ENCODE results near the gene LPGAT1. TPM values are rescaled to one million over a fixed set of nuclear protein-coding genes. Genes with fewer than 3 reads are reported as not detected.

The LPGAT1 gene
- total RNA-seq, 4 donors from 2014 or later, result 10.8 to 32.0 (median 24.8) TPM

DNA sequence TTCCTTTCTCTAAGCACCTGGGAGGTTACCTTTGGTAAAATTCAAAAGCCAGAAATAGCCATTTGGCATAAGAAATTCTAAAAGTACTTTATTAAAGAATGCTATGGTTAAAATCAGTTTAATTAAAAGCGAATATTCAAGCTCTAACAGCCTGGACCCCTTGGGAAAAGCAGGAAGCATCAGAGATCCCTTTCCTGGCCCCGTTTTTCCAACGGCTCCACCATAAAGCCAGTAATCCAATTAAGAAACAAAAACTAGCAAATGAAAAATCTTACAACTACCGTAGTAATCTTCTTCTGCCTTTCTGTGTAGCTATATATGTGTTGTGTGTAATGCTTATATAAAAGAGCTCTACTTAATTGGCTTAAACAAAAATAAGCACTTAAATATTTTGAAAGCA lies 121.6 kb downstream of the LPGAT1 start:
- 75 to 87% methylated on average over 4 of the region's 4 CpGs for WGBS, 2 donors
- no peak for DNase-seq
- no peaks in the 10 kb centered on the region for H3K9me3 ChIP-seq
- no peak overlapping the region for H3K4me3 ChIP-seq
- no peak overlapping the region for H3K27ac ChIP-seq
- TF ChIP-seq, protein P1, sequence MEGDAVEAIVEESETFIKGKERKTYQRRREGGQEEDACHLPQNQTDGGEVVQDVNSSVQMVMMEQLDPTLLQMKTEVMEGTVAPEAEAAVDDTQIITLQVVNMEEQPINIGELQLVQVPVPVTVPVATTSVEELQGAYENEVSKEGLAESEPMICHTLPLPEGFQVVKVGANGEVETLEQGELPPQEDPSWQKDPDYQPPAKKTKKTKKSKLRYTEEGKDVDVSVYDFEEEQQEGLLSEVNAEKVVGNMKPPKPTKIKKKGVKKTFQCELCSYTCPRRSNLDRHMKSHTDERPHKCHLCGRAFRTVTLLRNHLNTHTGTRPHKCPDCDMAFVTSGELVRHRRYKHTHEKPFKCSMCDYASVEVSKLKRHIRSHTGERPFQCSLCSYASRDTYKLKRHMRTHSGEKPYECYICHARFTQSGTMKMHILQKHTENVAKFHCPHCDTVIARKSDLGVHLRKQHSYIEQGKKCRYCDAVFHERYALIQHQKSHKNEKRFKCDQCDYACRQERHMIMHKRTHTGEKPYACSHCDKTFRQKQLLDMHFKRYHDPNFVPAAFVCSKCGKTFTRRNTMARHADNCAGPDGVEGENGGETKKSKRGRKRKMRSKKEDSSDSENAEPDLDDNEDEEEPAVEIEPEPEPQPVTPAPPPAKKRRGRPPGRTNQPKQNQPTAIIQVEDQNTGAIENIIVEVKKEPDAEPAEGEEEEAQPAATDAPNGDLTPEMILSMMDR (IDR thresholded peaks at IDR 0.05), result no peak
- TF ChIP-seq POLR2A (IDR thresholded peaks at IDR 0.05), result no peak
- H3K36me3 ChIP-seq, result no peaks in the 10 kb centered on the region
- intact Hi-C loops (cut with DNase I), result no loop called here
- peaks cover 0 to 31% (median 4%) of the 10 kb centered on the region in 3 donors for H3K4me1 ChIP-seq
- no peaks in the 10 kb centered on the region for H3K27me3 ChIP-seq

DNA sequence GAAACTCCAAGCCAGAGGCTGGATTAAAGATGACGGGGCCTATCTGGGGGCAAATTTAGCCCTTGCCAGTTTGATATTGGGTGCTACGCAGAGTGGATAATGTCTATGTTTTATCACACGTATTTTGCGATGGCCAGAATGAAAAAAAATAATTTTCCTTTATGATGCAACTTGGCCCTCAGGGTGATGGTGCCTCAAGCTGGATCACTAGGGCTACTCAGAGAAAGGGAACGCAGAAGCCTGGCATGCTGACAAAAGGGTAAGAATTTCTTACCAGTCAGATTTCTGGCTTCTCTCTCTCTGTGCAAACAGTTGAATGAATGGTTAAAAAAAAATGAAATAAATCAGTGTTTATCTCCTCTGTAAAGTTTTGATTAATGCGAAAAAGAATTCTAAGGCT lies 122.6 kb downstream of the LPGAT1 start:
- Histone ChIP-seq H3K9me3 (no peaks in the 10 kb centered on the region), H3K4me3 (no peak overlapping the region), H3K27me3 (no peaks in the 10 kb centered on the region), H3K4me1 (peaks cover 0 to 31% (median 4%) of the 10 kb centered on the region in 3 donors), H3K27ac (no peak overlapping the region), H3K36me3 (no peaks in the 10 kb centered on the region)
- DNase-seq, result no peak
- WGBS, 2 donors, result 77 to 88% methylated on average over 6 of the region's 6 CpGs
- intact Hi-C loops (cut with DNase I), result no loop called here
- TF ChIP-seq, protein P1 (IDR thresholded peaks at IDR 0.05), result no peak
- no peak for TF ChIP-seq POLR2A (IDR thresholded peaks at IDR 0.05)

DNA sequence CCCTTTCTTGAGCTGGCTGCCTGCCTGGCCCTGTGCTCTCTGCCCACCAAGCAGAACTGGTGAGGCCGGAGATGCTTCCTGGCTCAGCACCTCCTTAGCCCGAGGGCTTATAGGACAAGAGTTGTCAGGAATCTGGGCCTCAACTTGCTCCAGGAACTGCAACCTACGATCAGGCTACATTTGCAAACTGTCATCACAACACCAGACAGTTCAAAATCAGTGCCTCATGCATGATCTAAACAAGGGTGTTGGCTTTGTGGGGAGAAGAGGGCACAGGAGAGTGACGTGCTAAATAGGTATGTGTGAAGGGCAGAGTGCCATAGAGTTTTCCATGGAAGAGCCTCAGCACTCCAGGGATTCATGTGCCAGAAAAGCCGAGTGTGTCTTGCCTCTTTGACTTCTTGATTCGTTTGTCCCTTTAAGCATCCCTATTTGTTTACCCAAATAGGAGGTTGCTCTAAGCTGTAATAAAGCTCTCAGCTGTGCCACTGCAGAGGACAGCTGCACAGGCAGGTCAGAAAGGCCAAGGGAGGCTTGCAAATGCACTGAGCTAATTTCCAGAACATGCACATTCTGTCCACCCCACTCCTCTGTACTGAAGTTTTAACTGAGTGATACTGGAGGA lies 125.0 kb downstream of the LPGAT1 start:
- H3K27ac ChIP-seq, result peak overlapping the region in 3 of 4 donors; percentile 30 to 36 (median 31)

DNA sequence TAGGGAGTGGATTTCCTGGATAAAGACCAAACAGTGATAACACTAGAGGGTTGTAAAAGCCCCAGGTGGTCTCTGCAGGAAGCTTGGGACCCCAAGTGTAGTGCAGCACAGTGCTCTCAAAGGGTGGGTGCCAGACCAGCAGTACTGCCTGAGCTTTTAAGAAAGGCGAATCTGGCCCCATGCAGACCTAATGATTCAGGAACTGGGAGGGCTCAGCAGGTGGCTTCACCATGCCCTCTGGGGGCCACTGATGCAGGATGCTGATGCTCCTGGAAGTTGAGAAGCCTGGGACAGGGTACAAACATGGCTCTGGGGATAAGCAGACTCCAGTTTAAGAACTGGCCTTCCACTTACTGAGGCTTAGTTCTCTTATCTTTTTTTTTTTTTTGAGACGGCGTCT lies 126.0 kb downstream of the LPGAT1 start:
- peaks cover 0 to 33% (median 4%) of the 10 kb centered on the region in 3 donors for H3K4me1 ChIP-seq
- intact Hi-C loops (cut with DNase I), result no loop called here
- TF ChIP-seq, protein P1 (IDR thresholded peaks at IDR 0.05), result no peak
- TF ChIP-seq POLR2A (IDR thresholded peaks at IDR 0.05), result no peak
- H3K9me3 ChIP-seq, result no peaks in the 10 kb centered on the region
- WGBS, 2 donors, result 100% methylated on average over 3 of the region's 3 CpGs
- H3K27ac ChIP-seq, result no peak overlapping the region
- H3K4me3 ChIP-seq, result no peak overlapping the region
- DNase-seq, result no peak
- H3K36me3 ChIP-seq, result no peaks in the 10 kb centered on the region
- no peaks in the 10 kb centered on the region for H3K27me3 ChIP-seq

More for the DNA sequence above, 125.0 kb downstream of the LPGAT1 start:
- intact Hi-C loops (cut with DNase I), result no loop called here
- 27 to 38% methylated on average over 3 to 4 of the region's 6 CpGs for WGBS, 2 donors
- Histone ChIP-seq H3K36me3 (no peaks in the 10 kb centered on the region), H3K27me3 (no peaks in the 10 kb centered on the region), H3K4me1 (peaks cover 0 to 33% (median 4%) of the 10 kb centered on the region in 3 donors), H3K4me3 (no peak overlapping the region), H3K9me3 (no peaks in the 10 kb centered on the region)
- DNase-seq, result no peak
- TF ChIP-seq, protein P1 (IDR thresholded peaks at IDR 0.05), result no peak
- TF ChIP-seq POLR2A (IDR thresholded peaks at IDR 0.05), result no peak

DNA sequence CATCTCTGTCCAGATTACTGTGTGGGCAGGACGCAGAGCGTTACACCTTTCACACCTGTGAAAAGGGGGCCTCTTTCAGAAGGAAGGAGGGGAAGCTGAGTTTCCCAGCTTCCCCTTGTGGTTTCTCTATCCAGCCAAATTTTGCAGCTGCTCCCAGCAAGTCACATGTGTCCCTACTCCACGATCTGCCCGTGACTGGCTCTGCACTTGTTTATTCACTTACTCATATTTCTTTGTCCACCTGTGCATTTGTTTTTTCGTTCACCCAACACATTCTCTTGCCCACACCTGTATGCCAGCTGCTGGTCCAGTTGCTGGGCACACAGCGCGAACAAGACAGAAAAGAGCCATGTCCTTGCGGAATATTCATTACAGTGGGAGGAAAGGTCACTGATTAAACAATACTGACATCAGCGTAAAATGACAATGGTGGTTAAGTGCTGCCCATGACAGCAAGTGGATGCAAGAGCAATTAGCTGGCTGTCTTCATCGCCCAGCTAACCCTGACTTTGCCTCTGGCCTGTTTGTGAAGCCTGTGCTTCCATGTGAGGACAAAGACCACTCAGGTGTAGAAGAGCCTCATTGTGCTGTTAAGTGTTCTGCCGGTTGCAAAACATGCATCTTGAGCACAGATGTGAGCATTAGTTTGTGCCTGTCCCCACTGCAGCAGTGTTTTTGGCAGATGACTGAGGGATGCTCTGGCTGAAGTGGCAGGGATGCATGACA lies 126.6 kb downstream of the LPGAT1 start:
- no peak for DNase-seq
- intact Hi-C loops (cut with DNase I), result no loop called here
- Histone ChIP-seq H3K4me3 (no peak overlapping the region), H3K27me3 (peaks cover 0 to 4% (median 0%) of the 10 kb centered on the region in 4 donors), H3K36me3 (no peaks in the 10 kb centered on the region), H3K9me3 (no peaks in the 10 kb centered on the region), H3K27ac (no peak overlapping the region), H3K4me1 (peaks cover 0 to 35% (median 6%) of the 10 kb centered on the region in 3 donors)
- WGBS, 2 donors, result 65 to 67% methylated on average over 9 to 11 of the region's 11 CpGs
- TF ChIP-seq, protein P1 (IDR thresholded peaks at IDR 0.05), result no peak
- TF ChIP-seq POLR2A (IDR thresholded peaks at IDR 0.05), result no peak
